ENCODE measurements around the gene CLNK.

- TF ChIP-seq POLR2A (IDR thresholded peaks at IDR 0.05; ENCODE audit: borderline replicate concordance, extremely low read depth, insufficient read depth, insufficient read length), result no peak
- TF ChIP-seq FOSL1 (IDR thresholded peaks at IDR 0.05; ENCODE audit: low read depth), result no peak
- TF ChIP-seq CTCF (IDR thresholded peaks at IDR 0.05 in 2 of 3, conservative IDR thresholded peaks at IDR 0.05 in 1 of 3; ENCODE audit: borderline replicate concordance in 1 of 3, insufficient read depth in 1 of 3, low read depth in 2 of 3, low read length in 2 of 3), result no peak
- no peak for TF ChIP-seq EZH2 (IDR thresholded peaks at IDR 0.05)
- TF ChIP-seq ZBTB33 (IDR thresholded peaks at IDR 0.05; ENCODE audit: extremely low read depth, insufficient replicate concordance, low read length), result no peak
These were observed 20.2 kb downstream of the CLNK start for GRCh38 chr4:10664408-10664807.

All from HCT116 (cell line).